Putamen (tissue), 1 donor: ENCODE measurements around the gene SLC25A22.

Experiments
- DNase-seq: peaks from one replicate; pipeline ENCODE4 v3.0.0-alpha.2; 2016; ENCODE audit warnings: low spot score

The SLC25A22 gene

DNA sequence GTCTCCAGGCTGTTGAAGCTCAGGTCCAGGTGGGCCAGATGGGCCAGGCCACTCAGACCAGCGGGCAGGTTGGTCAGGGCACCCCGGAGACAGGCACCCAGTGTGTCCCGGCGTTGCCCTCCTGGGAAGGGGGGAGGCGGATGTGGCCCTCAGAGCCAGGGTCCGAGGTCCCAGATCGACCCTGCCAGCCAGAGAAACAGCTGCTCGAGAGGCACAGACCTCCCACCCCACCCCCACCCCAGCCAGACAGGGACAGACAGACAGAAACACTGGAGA is 5.3 kb upstream of the SLC25A22 start:
- no peak for DNase-seq

DNA sequence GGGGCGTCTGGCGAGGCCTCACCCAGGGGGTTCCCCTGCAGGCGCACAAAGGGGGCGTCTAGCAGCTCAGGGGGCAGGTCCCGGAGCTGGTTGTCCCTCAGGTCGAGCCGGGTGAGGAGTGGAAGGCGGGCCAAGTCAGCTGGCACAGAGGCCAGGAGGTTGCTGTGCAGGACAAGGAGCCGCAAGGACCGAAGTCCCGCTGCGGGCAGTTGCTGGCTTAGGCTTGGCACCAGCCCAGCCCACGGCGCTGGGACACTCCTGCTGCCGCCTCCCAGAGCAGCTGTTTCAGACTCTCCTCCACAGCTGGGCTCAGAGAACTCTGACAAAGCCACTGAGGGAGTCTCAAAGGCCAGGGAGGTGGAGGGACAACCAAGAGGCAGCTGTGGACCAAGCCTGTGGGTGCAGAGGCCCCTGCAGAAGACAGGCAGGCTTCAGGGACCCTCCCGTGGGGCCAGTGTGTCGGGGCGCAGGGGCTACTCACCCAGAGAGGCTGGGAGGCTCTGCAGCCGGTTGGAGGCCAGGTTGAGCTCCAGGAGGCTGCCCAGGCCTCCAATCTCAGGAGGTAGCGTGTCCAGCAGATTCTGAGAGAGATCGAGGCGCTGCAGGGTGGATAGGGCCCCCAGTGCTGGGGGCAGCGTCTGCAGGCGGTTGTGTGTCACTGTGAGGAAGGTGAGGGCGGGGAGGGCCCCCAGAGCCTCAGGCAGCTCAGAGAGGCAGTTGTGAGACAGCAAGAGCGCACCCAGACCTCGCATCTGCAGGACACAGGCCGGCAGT is 4.8 kb upstream of the SLC25A22 start:
- no peak for DNase-seq

- DNase-seq, result no peak
Observed at GRCh38 chr11:802018-802617, 4.0 kb upstream of the SLC25A22 start.

DNA sequence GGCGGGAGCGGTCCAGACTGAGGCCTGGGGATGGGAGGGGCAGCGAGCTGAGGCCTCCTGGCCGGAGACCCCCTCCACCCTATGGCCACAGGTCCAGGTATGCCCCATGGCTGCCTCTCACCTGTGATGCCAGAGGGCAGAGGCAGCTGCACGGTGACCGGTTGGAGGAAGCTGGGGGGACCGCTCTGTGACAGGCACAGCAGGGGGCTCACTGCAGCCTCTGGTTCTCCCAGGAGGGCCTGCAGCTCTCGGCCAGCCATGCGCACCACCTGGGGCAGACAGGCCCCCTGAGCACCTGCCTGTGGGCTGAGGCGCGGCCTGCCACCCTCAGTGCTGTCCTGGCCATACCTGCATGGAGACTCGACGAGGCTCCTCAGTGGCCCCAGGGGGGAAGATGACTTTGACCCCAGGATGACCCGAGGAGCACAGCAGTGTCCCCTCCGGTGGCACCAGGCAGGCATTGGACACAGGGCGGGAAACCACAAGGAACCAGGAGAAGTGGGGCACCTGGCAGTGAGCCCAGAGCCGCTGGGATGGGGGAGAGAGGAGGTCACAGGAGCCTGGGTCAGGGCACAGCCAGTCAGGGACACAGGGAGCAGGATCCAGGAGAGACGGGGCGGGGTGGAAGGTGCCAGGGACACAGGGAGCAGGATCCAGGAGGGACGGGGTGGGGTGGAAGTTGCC is 3.2 kb upstream of the SLC25A22 start:
- no peak for DNase-seq

DNA sequence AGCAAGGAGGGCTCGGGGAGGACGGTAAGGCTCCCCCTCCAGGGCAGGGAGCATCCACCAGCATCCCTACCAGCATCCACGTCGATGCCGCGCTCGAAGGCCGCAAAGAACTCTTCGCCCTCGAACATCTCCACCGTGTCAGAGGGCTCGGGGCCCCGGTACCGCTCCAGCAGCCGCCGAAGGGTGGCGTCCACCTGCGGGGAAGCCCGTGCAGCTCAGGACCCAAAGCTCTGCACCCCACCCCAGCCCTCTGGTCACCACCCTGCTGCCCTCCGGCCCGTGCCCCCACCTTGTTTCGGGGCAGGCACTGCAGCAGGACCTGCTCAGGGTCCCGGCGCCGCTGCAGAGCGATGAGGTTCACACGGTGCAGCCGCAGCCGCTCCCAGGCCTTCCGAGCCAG is 2.4 kb upstream of the SLC25A22 start:
- no peak for DNase-seq

GRCh38 chr11:799641-800316 is 1.7 kb upstream of the SLC25A22 start:
- DNase-seq, result no peak

DNA sequence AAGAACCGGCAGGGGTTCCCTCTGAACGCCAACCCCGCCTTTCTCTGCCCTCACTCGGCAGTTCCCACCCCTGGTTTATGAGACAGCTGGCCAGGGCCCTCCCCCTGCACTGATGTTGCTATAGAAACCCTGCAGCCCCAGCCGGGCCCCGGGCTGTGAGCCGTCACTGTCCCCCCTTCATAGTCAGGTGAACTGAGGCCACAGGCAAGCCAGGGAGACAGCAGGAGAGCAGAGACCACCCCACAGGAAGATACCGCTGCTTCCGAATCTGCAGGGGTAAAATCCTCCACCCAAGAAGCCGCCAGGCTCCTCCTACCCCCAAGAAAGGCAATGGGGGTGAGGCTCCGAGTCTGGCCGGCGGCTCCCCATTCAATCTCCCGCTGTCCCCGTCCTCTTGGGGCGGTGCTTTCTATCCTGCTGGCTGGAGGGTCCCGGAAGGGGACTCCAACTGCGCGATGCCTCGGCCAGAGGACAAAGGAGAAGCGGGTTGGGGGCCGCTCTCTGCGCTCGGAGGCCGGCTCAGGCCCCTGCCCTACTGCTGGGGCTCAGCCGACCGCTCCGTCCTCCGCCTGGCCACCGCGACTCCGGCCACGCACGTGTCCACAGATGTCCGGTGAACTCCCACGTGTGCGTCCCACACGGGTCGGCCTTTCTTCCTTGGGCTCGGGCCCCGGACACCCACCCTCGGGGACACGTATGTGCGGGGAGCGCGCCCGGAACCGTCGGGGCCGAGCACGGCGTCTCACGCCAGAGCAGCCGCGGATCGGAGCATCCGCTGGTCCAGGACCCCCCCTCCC is 587 bp downstream of the SLC25A22 start:
- DNase-seq, result no peak

GRCh38 chr11:796565-797295 is 1.4 kb downstream of the SLC25A22 start:
- no peak for DNase-seq

DNA sequence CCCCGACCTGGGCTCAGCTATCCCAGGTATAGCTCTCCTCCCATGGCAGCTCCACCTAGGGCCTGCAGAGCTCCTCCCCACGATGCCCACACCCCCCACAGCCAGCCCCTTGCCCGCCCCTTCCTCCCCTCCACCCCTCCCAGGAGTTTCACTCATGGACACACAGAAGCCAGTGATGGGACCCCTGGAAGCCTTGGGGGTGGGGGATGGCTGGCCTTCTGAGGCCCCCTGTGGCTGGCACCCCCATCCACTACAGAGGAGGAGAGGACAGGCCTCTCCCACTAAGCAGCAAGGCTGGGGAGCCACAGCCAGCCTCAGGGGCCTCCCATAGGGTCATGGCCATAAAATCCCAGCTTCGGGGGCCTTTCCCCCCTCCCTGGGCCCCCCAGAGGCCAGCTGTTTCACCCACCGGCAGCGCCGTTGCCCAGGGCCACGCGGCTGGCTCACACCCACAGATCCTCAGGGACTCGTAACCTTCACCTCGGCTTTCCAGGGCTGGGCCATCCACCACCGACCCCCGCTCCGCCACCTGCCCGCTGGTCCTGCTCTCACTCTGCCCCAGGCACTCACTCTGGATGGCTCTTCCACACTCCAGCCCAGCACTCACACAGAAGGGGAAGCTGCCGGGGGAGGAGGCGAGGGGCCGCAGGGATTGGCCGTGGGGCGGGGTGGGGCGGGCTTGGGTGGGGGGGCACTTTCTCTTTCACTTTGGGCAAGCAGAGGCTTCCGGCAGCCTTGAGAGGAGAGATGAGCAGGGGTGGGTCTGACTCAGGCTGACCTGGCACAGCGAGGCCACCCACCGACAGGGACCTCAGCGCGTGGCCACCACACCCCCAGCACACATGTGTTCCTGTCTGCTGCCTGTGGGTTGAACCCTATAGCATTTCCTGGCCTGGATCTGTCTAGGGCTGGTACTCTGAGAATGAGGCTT is 2.2 kb downstream of the SLC25A22 start:
- DNase-seq, result no peak

- no peak for DNase-seq
Observed at GRCh38 chr11:794766-795633, 3.1 kb downstream of the SLC25A22 start.

DNA sequence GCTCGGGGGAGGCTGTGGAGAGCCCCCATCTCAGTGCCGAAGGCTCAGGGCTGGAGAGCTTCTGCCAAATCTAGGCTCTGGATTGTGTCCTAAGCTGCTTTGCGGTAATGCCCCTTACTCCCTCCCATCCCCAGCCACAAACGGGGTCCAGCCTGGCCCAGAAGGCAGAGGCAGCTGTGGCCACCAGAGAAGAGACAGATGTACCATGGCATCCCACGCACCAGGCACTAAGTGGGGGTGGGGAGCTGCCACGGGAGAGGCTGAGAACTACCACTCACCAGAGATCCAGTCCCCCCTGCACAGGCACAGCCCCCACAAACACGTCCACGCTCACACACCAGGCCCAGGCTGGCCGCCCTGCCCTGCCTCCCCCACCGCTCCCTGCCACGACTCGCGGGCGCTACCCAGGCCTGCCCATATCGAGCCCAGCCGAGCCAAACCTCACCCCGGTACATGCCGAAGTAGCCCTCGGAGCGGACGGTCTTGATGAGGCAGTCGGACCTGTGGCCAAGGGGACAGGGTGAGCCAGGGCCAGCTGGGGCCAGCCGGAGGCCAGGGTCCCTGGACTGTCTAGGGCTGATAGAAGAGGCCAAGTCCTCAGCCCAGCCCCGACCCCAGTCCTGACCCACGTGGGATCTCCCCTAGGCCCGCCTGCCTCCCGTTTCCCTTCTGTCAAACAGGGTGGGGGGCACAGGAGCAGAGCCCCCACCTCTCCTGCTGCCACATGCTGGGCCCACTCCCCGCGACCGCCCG is 3.9 kb downstream of the SLC25A22 start:
- DNase-seq, result no peak

DNA sequence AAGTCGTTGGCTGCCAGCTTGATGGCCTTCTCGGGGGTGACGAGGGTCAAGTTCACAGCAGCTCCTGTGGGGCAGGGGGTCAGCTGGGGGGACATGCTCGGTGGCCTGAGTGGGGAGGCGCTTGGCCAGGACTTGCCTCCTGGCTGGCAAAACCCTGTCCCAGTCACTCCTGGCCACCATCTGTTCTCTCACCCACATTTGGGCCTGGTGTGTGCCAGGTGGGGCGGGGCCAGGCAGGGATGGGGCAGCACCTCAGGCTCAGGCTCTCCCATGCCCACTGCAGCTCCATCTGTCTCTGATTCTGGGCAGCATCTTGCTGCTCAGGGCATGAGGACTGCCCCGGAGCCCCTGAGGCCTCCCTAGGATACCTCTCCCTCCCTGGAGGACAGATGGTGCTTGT is 4.5 kb downstream of the SLC25A22 start:
- DNase-seq, result no peak

- no peak for DNase-seq
Observed at GRCh38 chr11:792873-793272, 5.2 kb downstream of the SLC25A22 start.

DNA sequence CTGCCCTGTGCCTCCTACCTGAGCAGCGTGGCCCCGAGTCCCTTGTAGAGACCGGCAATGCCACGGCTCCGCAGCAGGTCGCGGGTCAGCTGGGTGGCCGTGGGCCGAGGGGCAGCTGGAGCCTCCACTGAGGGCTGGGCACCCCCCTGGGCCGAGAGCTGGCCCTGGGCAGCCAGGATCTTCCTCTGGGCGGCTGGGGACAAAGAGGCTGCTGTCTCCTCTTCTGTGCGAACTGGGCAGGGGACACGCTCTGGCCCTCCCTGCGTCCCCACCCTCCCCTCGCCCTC is 5.6 kb downstream of the SLC25A22 start:
- DNase-seq, result no peak

- DNase-seq, result no peak
Observed at GRCh38 chr11:791658-792534, 6.2 kb downstream of the SLC25A22 start.

- no peak for DNase-seq
Observed at GRCh38 chr11:790721-791564, 7.1 kb downstream of the SLC25A22 start.

DNA sequence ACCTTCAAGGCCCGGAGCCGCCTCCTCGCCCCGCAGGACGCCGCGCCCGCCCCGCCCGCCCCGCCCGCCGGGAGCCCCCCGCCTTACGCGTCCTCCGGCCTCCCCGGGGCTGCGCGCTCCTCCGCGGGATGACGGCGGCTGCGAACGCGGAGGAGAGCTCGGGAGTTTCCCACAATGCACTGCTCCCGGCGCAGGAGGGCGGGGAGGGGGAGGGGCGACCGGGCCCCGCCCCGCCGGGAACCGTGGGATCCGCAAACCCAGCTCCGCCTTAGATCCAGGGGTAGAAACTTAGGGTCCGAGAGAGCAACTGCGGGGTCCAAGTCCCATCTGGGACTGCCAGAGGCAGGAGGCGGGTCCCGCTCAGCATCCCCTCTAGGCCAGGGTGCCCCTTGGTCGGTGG is 8.1 kb downstream of the SLC25A22 start, which contains the start of gene CEND1:
CEND1 (minus strand) TSS at position 148 of the 400 bp plus-strand sequence. CDS start 1,514 bp downstream, outside the sequence.
- DNase-seq, result peak; percentile 81
